Cardiac fibroblast (primary cell): Measurements from ENCODE around the gene CKLF.

ENCODE experiments used
- DNase-seq, 2 donors: peaks; one replicate each; pipeline versions ENCODE4 v3.0.0 to v3.0.0-alpha.2; 2010; ENCODE audit warnings: low read depth in 2 of 2
- H3K4me3 ChIP-seq, 2 donors: replicated peaks in 1 of 2; 1 replicate in 1 of 2; 2 replicates in 1 of 2; pipeline ENCODE4 v1.5.1; 2011; ENCODE audit warnings: low read depth in 2 of 2, low read length in 2 of 2, mild to moderate bottlenecking in 2 of 2, moderate library complexity in 1 of 2
- CTCF ChIP-seq: IDR thresholded peaks from one replicate; pipeline ENCODE4 v1.5.1; 2011; ENCODE audit warnings: low read depth, mild to moderate bottlenecking, low read length, inconsistent platforms

The CKLF gene

GRCh38 chr16:66580605-66581209 is 28.3 kb downstream of the CKLF start:
- peak; percentile 30 for TF ChIP-seq CTCF
- H3K4me3 ChIP-seq: no peak overlapping the region
- DNase-seq: peak; percentile 65 to 70

GRCh38 chr16:66581246-66581952 is 29.0 kb downstream of the CKLF start:
- peak; percentile 43 to 46 for DNase-seq
- H3K4me3 ChIP-seq: no peak overlapping the region
- no peak for TF ChIP-seq CTCF

- no peak overlapping the region for H3K4me3 ChIP-seq
Measured at GRCh38 chr16:66585481-66586239, 33.3 kb downstream of the CKLF start.

GRCh38 chr16:66587881-66588600 is 35.7 kb downstream of the CKLF start:
- no peak for DNase-seq
- H3K4me3 ChIP-seq: no peak overlapping the region
- no peak for TF ChIP-seq CTCF

More at GRCh38 chr16:66585481-66586239, 33.3 kb downstream of the CKLF start:
- TF ChIP-seq CTCF: no peak
- DNase-seq: no peak

- DNase-seq: peak; percentile 42 to 43
- TF ChIP-seq CTCF: peak; percentile 77
- no peak overlapping the region for H3K4me3 ChIP-seq
Measured at GRCh38 chr16:66588981-66589713, 36.8 kb downstream of the CKLF start.

- no peak for TF ChIP-seq CTCF
Measured at GRCh38 chr16:66590322-66590721, 37.9 kb downstream of the CKLF start.

More at GRCh38 chr16:66590322-66590721, 37.9 kb downstream of the CKLF start:
- no peak overlapping the region for H3K4me3 ChIP-seq
- no peak for DNase-seq
